Fibroblast of lung (primary cell): ENCODE data around the gene FBN1.

Experiments used
- CTCF ChIP-seq, 2 donors: IDR thresholded peaks in 1 of 2; conservative IDR thresholded peaks in 1 of 2; 1 replicate in 1 of 2; 2 replicates in 1 of 2; pipeline ENCODE4 v1.5.1; 2011 to 2012; ENCODE audit warnings: low read length in 2 of 2, control low read depth in 1 of 2, inconsistent platforms in 1 of 2, low read depth in 1 of 2, mild to moderate bottlenecking in 1 of 2
- EZH2 ChIP-seq: IDR thresholded peaks from 2 replicates; pipeline ENCODE4 v1.5.1; 2012; ENCODE audit warnings: low read length, control low read depth, mild to moderate bottlenecking; ENCODE audit errors: missing control alignments

DNA sequence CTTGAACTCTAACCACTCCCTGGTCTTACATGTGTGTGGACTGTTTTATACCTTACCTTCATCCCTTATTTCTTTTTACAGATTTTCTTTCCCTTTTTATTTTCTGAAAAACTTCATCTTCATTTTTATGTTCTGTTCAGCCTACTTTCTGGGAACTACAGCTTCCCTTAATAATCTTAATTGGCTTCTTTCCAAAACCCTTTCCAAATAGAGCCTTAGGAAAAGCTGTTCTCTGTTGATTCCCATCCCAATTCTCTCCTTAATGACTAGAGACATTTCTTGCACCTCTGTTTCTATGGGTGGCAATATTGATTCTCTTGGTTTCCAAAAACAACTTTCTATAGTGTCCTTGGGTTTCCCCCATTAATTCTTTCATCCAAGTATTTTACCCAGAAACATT lies 179.4 kb downstream of the FBN1 start:
- TF ChIP-seq EZH2 (no peak), CTCF (conservative IDR thresholded peaks at IDR 0.05 in 1 of 2, IDR thresholded peaks at IDR 0.05 in 1 of 2; ENCODE audit: low read depth in 1 of 2, low read length in 2 of 2) (no peak)
